Nephron (organoid): ENCODE data around the gene KCTD16.

Experiments used
- H3K27ac Mint-ChIP-seq, 3 experiments: 2 replicates each; pipeline ENCODE4 v1.8.0; 2020; ENCODE audit warnings: mixed read lengths in 3 of 3, mild to moderate bottlenecking in 2 of 3, moderate library complexity in 1 of 3
- H3K27me3 Mint-ChIP-seq: 2 replicates; pipeline ENCODE4 v1.8.0; 2021; ENCODE audit warnings: low read depth, mild to moderate bottlenecking, moderate library complexity, mixed read lengths
- H3K36me3 Mint-ChIP-seq: 2 replicates; pipeline ENCODE4 v1.8.0; 2020; ENCODE audit warnings: low read depth, mixed read lengths
- H3K4me1 Mint-ChIP-seq: 2 replicates; pipeline ENCODE4 v1.8.0; 2020; ENCODE audit warnings: mixed read lengths
- H3K4me3 Mint-ChIP-seq, 3 experiments: 2 replicates each; pipeline ENCODE4 v1.8.0; 2020; ENCODE audit warnings: mild to moderate bottlenecking in 3 of 3, mixed read lengths in 3 of 3, moderate library complexity in 2 of 3
- H3K9me3 Mint-ChIP-seq: 2 replicates; pipeline ENCODE4 v1.8.0; 2020; ENCODE audit warnings: mixed read lengths
- TF ChIP-seq, protein P1 (sequence below), 3 experiments: fragments of 200-600 bp; sonication (generic); IDR thresholded peaks; one replicate each; pipeline ENCODE4 v1.5.0; 2021; ENCODE audit warnings: antibody characterized with exemption in 3 of 3; ENCODE audit not compliant: unreplicated experiment in 3 of 3

Gene KCTD16

DNA sequence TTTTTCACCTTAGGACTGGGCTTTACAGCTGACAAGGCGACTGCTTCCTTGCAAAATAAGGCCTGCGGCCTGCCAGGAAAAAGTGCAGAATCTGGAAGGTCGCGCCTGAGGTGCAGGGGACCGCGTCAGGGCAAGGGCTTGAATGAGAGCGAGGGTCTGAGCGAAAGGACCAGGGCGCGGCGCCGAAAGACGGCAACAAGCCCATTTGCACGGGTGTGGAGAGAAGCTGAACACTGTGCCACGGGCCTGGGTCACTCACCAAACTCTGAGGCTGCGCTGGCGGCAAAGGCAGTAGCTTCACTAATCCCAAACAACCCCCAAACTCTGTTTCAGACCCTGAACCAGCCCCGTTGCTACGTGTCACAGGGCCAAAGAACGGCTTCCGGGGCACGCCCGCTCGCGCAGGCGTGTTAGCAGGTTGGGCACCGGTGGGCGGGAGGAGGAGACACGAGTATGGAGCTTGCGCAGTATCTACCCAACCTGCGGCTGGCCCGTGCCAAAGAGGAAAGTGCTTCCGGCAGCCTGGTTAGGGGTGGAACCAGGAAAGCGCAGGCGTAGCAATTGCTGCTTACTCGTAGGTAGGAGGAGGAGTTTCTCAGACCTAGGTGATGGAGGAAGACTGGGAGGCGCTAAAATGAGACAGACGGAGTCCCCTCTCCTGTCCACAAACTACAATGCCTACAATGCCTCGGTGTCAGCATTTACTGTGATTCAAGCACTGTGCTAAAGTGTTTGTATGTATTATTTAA lies at the start of gene KCTD16, which contains the start of gene YIPF5:
Gene KCTD16 (plus strand): TSS at position 598 of the 749 bp plus-strand sequence.
Gene YIPF5 (minus strand): TSS at position 384 of the 749 bp plus-strand sequence. CDS start 704 bp downstream, outside the sequence.
- TF ChIP-seq, protein P1, sequence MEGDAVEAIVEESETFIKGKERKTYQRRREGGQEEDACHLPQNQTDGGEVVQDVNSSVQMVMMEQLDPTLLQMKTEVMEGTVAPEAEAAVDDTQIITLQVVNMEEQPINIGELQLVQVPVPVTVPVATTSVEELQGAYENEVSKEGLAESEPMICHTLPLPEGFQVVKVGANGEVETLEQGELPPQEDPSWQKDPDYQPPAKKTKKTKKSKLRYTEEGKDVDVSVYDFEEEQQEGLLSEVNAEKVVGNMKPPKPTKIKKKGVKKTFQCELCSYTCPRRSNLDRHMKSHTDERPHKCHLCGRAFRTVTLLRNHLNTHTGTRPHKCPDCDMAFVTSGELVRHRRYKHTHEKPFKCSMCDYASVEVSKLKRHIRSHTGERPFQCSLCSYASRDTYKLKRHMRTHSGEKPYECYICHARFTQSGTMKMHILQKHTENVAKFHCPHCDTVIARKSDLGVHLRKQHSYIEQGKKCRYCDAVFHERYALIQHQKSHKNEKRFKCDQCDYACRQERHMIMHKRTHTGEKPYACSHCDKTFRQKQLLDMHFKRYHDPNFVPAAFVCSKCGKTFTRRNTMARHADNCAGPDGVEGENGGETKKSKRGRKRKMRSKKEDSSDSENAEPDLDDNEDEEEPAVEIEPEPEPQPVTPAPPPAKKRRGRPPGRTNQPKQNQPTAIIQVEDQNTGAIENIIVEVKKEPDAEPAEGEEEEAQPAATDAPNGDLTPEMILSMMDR (IDR thresholded peaks at IDR 0.05; ENCODE audit: unreplicated experiment in 3 of 3), result no peak
- Mint-ChIP-seq H3K36me3 (peaks cover 20% of the 10 kb centered on the region), H3K27ac (peak within 1 kb of the TSS; percentile 80 to 93 (median 90)), H3K4me3 (peak within 1 kb of the TSS; percentile 91 to 99 (median 93)), H3K4me1 (peaks cover 40% of the 10 kb centered on the region), H3K27me3 (no peaks in the 10 kb centered on the region), H3K9me3 (no peaks in the 10 kb centered on the region)

DNA sequence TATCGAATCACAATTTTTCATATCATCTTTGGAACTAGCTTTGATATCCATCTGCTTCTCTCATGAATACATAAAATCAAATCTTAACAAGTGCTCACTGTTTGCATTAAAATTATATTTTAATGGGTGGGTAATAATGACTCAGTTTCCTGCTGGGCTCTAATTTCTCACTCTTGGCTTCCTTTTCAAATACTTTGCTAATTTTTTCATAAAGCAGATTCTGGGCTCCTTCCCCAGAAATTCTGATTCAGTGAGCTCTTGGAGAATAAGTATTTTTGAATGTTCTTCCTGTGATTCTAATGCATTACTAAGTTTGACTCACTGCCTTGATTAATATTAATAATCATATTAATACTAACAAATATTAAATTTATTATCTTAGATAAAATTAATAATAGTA lies 49.1 kb upstream of the KCTD16 start:
- Mint-ChIP-seq H3K27me3 (no peaks in the 10 kb centered on the region), H3K9me3 (peaks cover 6% of the 10 kb centered on the region), H3K4me3 (no peak overlapping the region), H3K36me3 (no peaks in the 10 kb centered on the region), H3K27ac (no peak overlapping the region), H3K4me1 (peaks cover 23% of the 10 kb centered on the region)
- TF ChIP-seq, protein P1 (IDR thresholded peaks at IDR 0.05; ENCODE audit: unreplicated experiment in 3 of 3), result no peak

DNA sequence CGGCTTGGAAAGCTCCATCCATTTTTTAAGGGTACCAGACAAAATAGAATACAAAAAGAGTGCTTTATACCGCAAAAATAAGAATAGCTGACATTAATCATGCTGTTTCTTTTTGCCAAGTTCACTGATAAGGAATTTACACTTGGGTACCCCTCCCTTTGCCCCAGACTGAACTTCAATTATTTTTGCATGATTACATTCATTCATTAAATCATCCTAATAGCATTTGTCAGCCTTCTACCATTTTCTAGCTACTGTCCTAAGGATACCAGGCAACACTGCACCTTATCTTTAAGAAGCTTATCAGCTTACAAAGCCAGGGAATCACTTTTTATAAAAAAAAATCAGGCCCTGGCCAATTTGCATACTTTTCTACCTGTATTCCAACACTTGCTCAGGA lies 48.6 kb upstream of the KCTD16 start:
- TF ChIP-seq, protein P1 (IDR thresholded peaks at IDR 0.05; ENCODE audit: unreplicated experiment in 3 of 3), result no peak
- Mint-ChIP-seq H3K36me3 (no peaks in the 10 kb centered on the region), H3K27me3 (no peaks in the 10 kb centered on the region)

DNA sequence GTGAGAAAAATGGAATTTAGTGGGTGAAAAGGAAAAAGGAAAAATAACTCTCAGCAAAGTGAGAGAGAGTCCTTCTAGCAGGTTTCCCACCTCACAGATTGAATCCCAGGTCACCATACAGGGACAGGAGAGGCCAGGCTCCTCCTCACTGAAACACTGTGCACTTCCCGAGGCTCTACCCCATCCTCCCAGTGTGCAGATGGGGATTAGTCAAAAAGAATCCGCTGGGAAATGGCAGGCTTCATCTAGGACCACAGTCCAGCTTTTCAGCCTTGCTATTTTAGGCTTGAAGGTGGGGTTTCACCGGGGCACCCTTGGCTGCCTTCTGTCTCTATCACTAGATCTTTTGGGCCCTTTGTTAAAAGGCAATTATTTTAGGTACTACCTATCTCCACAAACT lies 48.0 kb upstream of the KCTD16 start:
- Mint-ChIP-seq H3K4me3 (no peak overlapping the region), H3K9me3 (peaks cover 6% of the 10 kb centered on the region), H3K27me3 (no peaks in the 10 kb centered on the region), H3K27ac (no peak overlapping the region), H3K4me1 (peaks cover 28% of the 10 kb centered on the region), H3K36me3 (no peaks in the 10 kb centered on the region)
- TF ChIP-seq, protein P1 (IDR thresholded peaks at IDR 0.05; ENCODE audit: unreplicated experiment in 3 of 3), result no peak

More for the DNA sequence above, 48.6 kb upstream of the KCTD16 start:
- no peak overlapping the region for H3K27ac Mint-ChIP-seq
- H3K4me1 Mint-ChIP-seq, result peaks cover 28% of the 10 kb centered on the region
- no peak overlapping the region for H3K4me3 Mint-ChIP-seq
- H3K9me3 Mint-ChIP-seq, result peaks cover 6% of the 10 kb centered on the region

DNA sequence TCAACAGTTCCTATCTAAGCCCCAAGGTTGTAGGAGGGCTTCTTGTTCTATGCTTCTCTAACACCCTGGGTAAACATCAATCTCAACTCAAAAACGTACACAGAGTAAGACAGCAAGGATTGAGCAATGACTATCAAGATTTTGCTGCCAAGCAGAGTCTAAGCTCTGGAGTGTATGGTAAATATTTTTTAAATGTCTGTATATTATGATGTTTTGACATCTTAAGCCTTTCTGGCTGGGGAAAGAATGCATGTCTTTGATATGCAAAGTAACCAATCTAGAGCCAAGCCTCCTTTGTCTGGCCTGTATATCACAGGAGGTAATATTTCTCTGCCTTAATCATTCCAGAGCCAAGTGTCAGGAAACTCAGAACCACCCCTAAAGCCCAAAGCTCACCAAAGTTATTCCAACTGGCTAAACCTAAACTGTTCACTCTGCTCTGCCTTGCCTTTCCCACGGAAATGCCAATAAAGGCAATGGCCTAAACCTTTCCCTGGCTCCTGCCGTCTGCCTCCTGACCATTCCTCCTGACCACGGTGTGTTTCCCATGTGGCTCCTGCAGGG lies 45.4 kb upstream of the KCTD16 start:
- peak overlapping the region; percentile 32 to 78 (median 65) for H3K27ac Mint-ChIP-seq
- no peaks in the 10 kb centered on the region for H3K27me3 Mint-ChIP-seq
- H3K9me3 Mint-ChIP-seq, result peaks cover 2% of the 10 kb centered on the region
- TF ChIP-seq, protein P1 (IDR thresholded peaks at IDR 0.05; ENCODE audit: unreplicated experiment in 3 of 3), result no peak
- no peaks in the 10 kb centered on the region for H3K36me3 Mint-ChIP-seq
- H3K4me1 Mint-ChIP-seq, result peaks cover 37% of the 10 kb centered on the region
- H3K4me3 Mint-ChIP-seq, result no peak overlapping the region
